Measurements from ENCODE around the gene MACROD2.

Gene MACROD2

GRCh38 chr20:14723614-14724013, 728.3 kb downstream of the MACROD2 start:
- no peak for DNase-seq

- no peak for DNase-seq
Observed at GRCh38 chr20:14724036-14724435, 728.7 kb downstream of the MACROD2 start.

GRCh38 chr20:14724468-14724867, 729.2 kb downstream of the MACROD2 start:
- DNase-seq: no peak

- no peak for DNase-seq
Observed at GRCh38 chr20:14726591-14726990, 731.3 kb downstream of the MACROD2 start.

- DNase-seq: no peak
Observed at GRCh38 chr20:14727485-14728150, 732.3 kb downstream of the MACROD2 start.

GRCh38 chr20:14729390-14729789, 734.1 kb downstream of the MACROD2 start:
- no peak for DNase-seq

GRCh38 chr20:14732343-14732742, 737.0 kb downstream of the MACROD2 start:
- no peak for DNase-seq

GRCh38 chr20:14732996-14733395, 737.7 kb downstream of the MACROD2 start:
- no peak for DNase-seq

- DNase-seq: no peak
Observed at GRCh38 chr20:14740380-14740779, 745.1 kb downstream of the MACROD2 start.

GRCh38 chr20:14741616-14742015, 746.3 kb downstream of the MACROD2 start:
- DNase-seq: no peak

- DNase-seq: no peak
Observed at GRCh38 chr20:14744723-14745122, 749.4 kb downstream of the MACROD2 start.

- DNase-seq: no peak
Observed at GRCh38 chr20:14745830-14746229, 750.5 kb downstream of the MACROD2 start.

GRCh38 chr20:14751191-14751590, 755.9 kb downstream of the MACROD2 start:
- DNase-seq: no peak

- DNase-seq: no peak
Observed at GRCh38 chr20:14757728-14758127, 762.4 kb downstream of the MACROD2 start.

- no peak for DNase-seq
Observed at GRCh38 chr20:14758356-14758755, 763.0 kb downstream of the MACROD2 start.

GRCh38 chr20:14759979-14760378, 764.7 kb downstream of the MACROD2 start:
- DNase-seq: no peak

- DNase-seq: no peak
Observed at GRCh38 chr20:14761903-14762302, 766.6 kb downstream of the MACROD2 start.

- no peak for DNase-seq
Observed at GRCh38 chr20:14764511-14765369, 769.4 kb downstream of the MACROD2 start.

GRCh38 chr20:14765370-14765701, 770.0 kb downstream of the MACROD2 start:
- DNase-seq: no peak

GRCh38 chr20:14773486-14773885, 778.2 kb downstream of the MACROD2 start:
- no peak for DNase-seq

GRCh38 chr20:14775778-14776177, 780.5 kb downstream of the MACROD2 start:
- DNase-seq: no peak

- no peak for DNase-seq
Observed at GRCh38 chr20:14777591-14777990, 782.3 kb downstream of the MACROD2 start.

- DNase-seq: no peak
Observed at GRCh38 chr20:14778096-14778495, 782.8 kb downstream of the MACROD2 start.

- DNase-seq: no peak
Observed at GRCh38 chr20:14778875-14779274, 783.6 kb downstream of the MACROD2 start.

Measured in T-helper 1 cell (primary cell).